Mesenchymal stem cell (in vitro differentiated cells and primary cell): Measurements from ENCODE around the gene ESR1.

ENCODE experiments used
- DNase-seq: peaks from one replicate; pipeline ENCODE4 v3.0.0-alpha.2; 2013
- H2AFZ ChIP-seq: one replicate; pipeline ENCODE4 v1.6.1; 2013; ENCODE audit warnings: low read depth, mild to moderate bottlenecking, control low read depth, inconsistent platforms, low read length, moderate library complexity
- H2AK5ac ChIP-seq: 2 replicates; pipeline ENCODE4 v1.6.1; 2013; ENCODE audit warnings: low read length, moderate library complexity, mild to moderate bottlenecking, inconsistent platforms; ENCODE audit not compliant: severe bottlenecking
- H2BK120ac ChIP-seq: one replicate; pipeline ENCODE4 v1.6.1; 2013; ENCODE audit warnings: low read depth, mild to moderate bottlenecking, inconsistent platforms, low read length, moderate library complexity
- H2BK12ac ChIP-seq, 2 experiments: one replicate each; pipeline ENCODE4 v1.6.1; 2013; ENCODE audit warnings: inconsistent platforms in 2 of 2, low read length in 2 of 2, mild to moderate bottlenecking in 2 of 2, moderate library complexity in 2 of 2, control low read depth in 1 of 2
- H2BK15ac ChIP-seq: one replicate; pipeline ENCODE4 v1.6.1; 2013; ENCODE audit warnings: mild to moderate bottlenecking, low read depth, inconsistent platforms; ENCODE audit not compliant: poor library complexity, severe bottlenecking
- H2BK5ac ChIP-seq: 2 replicates; pipeline ENCODE4 v1.6.1; 2013; ENCODE audit warnings: low read depth, mild to moderate bottlenecking, low read length, control low read depth, inconsistent platforms; ENCODE audit not compliant: poor library complexity, severe bottlenecking
- H3K14ac ChIP-seq, 2 experiments: one replicate each; pipeline ENCODE4 v1.6.1; 2013; ENCODE audit warnings: inconsistent platforms in 2 of 2, low read length in 2 of 2, control low read depth in 1 of 2, mild to moderate bottlenecking in 1 of 2, moderate library complexity in 1 of 2
- H3K18ac ChIP-seq, 2 experiments: one replicate each; pipeline ENCODE4 v1.6.1; 2013; ENCODE audit warnings: inconsistent platforms in 2 of 2, low read length in 2 of 2, control low read depth in 1 of 2, low read depth in 1 of 2, mild to moderate bottlenecking in 1 of 2
- H3K23ac ChIP-seq, 2 experiments: one replicate each; pipeline ENCODE4 v1.6.1; 2013; ENCODE audit warnings: inconsistent platforms in 2 of 2, low read length in 2 of 2, mild to moderate bottlenecking in 2 of 2, moderate library complexity in 2 of 2, control low read depth in 1 of 2
- H3K27ac ChIP-seq: 2 replicates; pipeline ENCODE4 v1.5.1; 2013; ENCODE audit warnings: mild to moderate bottlenecking, moderate library complexity, low read length, control low read depth, inconsistent platforms; ENCODE audit not compliant: poor library complexity, severe bottlenecking
- H3K27me3 ChIP-seq, 2 experiments: 2 replicates each; pipeline versions ENCODE4 v1.6.1 to v1.7.0; 2013; ENCODE audit warnings: low read length in 2 of 2, mild to moderate bottlenecking in 2 of 2, moderate library complexity in 2 of 2, control low read depth in 1 of 2, inconsistent platforms in 1 of 2; ENCODE audit not compliant: control insufficient read depth in 1 of 2, insufficient read depth in 1 of 2
- H3K36me3 ChIP-seq, 2 experiments: 2 replicates each; pipeline versions ENCODE4 v1.6.1 to v1.7.0; 2013; ENCODE audit warnings: low read length in 2 of 2, control low read depth in 1 of 2, inconsistent platforms in 1 of 2, low read depth in 1 of 2, mild to moderate bottlenecking in 1 of 2; ENCODE audit not compliant: insufficient read depth in 2 of 2, control insufficient read depth in 1 of 2
- H3K4ac ChIP-seq, 2 experiments: one replicate each; pipeline ENCODE4 v1.6.1; 2013; ENCODE audit warnings: inconsistent platforms in 2 of 2, low read length in 2 of 2, mild to moderate bottlenecking in 2 of 2, moderate library complexity in 2 of 2, control low read depth in 1 of 2, low read depth in 1 of 2
- H3K4me1 ChIP-seq: 2 replicates; pipeline ENCODE4 v1.6.1; 2013; ENCODE audit warnings: low read depth, low read length, control low read depth; ENCODE audit not compliant: control insufficient read depth, insufficient read depth
- H3K4me2 ChIP-seq: 2 replicates; pipeline ENCODE4 v1.6.1; 2013; ENCODE audit warnings: low read length, mild to moderate bottlenecking, inconsistent platforms; ENCODE audit not compliant: poor library complexity, severe bottlenecking
- H3K4me3 ChIP-seq, 2 experiments: 2 replicates each; pipeline versions ENCODE4 v1.5.1 to v1.7.0; 2013; ENCODE audit warnings: low read length in 2 of 2, mild to moderate bottlenecking in 2 of 2, control low read depth in 1 of 2, low read depth in 1 of 2; ENCODE audit not compliant: insufficient read depth in 1 of 2
- H3K79me1 ChIP-seq: replicated peaks from 2 replicates; pipeline ENCODE4 v1.6.1; 2013; ENCODE audit warnings: mild to moderate bottlenecking, control low read depth, low read length, inconsistent platforms; ENCODE audit not compliant: poor library complexity, severe bottlenecking
- H3K9ac ChIP-seq: 2 replicates; pipeline ENCODE4 v1.7.0; 2013; ENCODE audit warnings: mild to moderate bottlenecking, low read length, moderate library complexity
- H3K9me3 ChIP-seq: 2 replicates; pipeline ENCODE4 v1.7.0; 2013; ENCODE audit warnings: mild to moderate bottlenecking, low read length; ENCODE audit not compliant: control insufficient read depth
- H4K8ac ChIP-seq: one replicate; pipeline ENCODE4 v1.6.1; 2013; ENCODE audit warnings: inconsistent platforms, mild to moderate bottlenecking, low read length, moderate library complexity
- H4K91ac ChIP-seq: one replicate; pipeline ENCODE4 v1.6.1; 2013; ENCODE audit warnings: mild to moderate bottlenecking, low read length, inconsistent platforms
- WGBS: methylation state at CpG from one replicate; pipeline ENCODE4 v1.1.7; 2013; ENCODE audit warnings: mixed read lengths; 5-methylcytosine and 5-hydroxymethylcytosine counted together

The ESR1 gene

DNA sequence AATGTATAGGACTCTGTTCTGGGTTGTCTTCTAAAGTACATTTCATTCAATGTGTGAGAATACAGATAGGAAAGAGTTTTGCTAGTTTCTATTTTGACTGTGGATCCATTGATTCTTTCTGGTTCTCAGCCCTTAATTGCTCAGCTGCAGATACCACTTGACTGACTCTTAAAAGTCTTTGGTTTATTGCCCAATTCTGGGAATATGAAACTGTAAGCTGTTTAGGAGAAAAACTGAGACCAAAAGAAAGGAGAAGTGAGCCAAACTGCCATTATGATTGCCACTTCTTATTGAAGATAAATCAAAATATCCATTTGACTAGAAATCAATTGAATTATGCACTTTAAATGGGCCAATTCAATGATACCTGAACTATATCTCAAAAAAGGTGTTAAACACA, 211.4 kb downstream of the ESR1 start:
- H3K4me3 ChIP-seq = no peak overlapping the region
- H3K4ac ChIP-seq = no peak overlapping the region
- no peaks in the 10 kb centered on the region for H3K79me1 ChIP-seq
- no peak for DNase-seq
- no peaks in the 10 kb centered on the region for H3K4me1 ChIP-seq
- H3K4me2 ChIP-seq = no peak overlapping the region
- peaks cover 5% of the 10 kb centered on the region for H3K9me3 ChIP-seq
- H4K8ac ChIP-seq = no peak overlapping the region
- H2BK120ac ChIP-seq = no peak overlapping the region
- no peak overlapping the region for H4K91ac ChIP-seq
- H2BK15ac ChIP-seq = no peak overlapping the region
- H2BK5ac ChIP-seq = no peak overlapping the region
- no peak overlapping the region for H3K14ac ChIP-seq
- H3K23ac ChIP-seq = no peak overlapping the region
- no peak overlapping the region for H3K18ac ChIP-seq
- no peak overlapping the region for H3K9ac ChIP-seq
- no peaks in the 10 kb centered on the region for H3K36me3 ChIP-seq
- no peak overlapping the region for H2AFZ ChIP-seq
- no peak overlapping the region for H2AK5ac ChIP-seq
- no peaks in the 10 kb centered on the region for H3K27me3 ChIP-seq
- H2BK12ac ChIP-seq = no peak overlapping the region
- no peak overlapping the region for H3K27ac ChIP-seq

DNA sequence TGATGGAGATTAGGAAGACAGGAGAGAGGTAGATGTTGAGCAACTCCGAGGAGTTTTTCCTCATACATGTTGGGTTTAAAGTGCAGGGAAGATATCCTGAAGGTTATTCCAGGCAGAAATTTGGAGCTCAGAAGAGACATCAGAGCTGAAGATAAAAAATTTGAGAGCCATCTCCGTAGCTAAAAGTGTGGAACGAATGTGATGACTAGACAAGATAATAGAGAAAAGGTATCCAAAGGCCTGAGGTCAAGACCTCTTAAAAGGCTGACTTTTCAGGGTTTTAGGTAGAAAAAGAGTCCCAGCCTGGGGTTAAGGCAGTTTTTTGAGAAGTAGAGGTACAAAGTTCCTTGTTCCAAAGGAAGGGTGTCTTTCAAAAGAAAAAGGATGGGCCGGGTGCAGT, 214.8 kb downstream of the ESR1 start:
- H3K9me3 ChIP-seq = peaks cover 5% of the 10 kb centered on the region
- no peak overlapping the region for H2BK15ac ChIP-seq
- H3K36me3 ChIP-seq = no peaks in the 10 kb centered on the region
- no peak overlapping the region for H2BK120ac ChIP-seq
- H3K9ac ChIP-seq = no peak overlapping the region
- whole genome bisulfite sequencing = 83% methylated on average over 4 of the region's 4 CpGs
- no peak overlapping the region for H3K14ac ChIP-seq
- H3K27ac ChIP-seq = no peak overlapping the region
- no peak overlapping the region for H2AFZ ChIP-seq
- H2BK5ac ChIP-seq = no peak overlapping the region
- no peak overlapping the region for H4K8ac ChIP-seq
- H4K91ac ChIP-seq = no peak overlapping the region
- H3K4me2 ChIP-seq = no peak overlapping the region
- DNase-seq = no peak
- no peak overlapping the region for H3K4me3 ChIP-seq
- H3K79me1 ChIP-seq = no peaks in the 10 kb centered on the region
- no peak overlapping the region for H3K4ac ChIP-seq
- H2AK5ac ChIP-seq = no peak overlapping the region
- H3K27me3 ChIP-seq = no peaks in the 10 kb centered on the region
- H3K18ac ChIP-seq = no peak overlapping the region
- H2BK12ac ChIP-seq = no peak overlapping the region
- H3K4me1 ChIP-seq = no peaks in the 10 kb centered on the region
- H3K23ac ChIP-seq = no peak overlapping the region

GRCh38 chr6:152023613-152024012, 216.1 kb downstream of the ESR1 start:
- no peaks in the 10 kb centered on the region for H3K79me1 ChIP-seq
- H2BK15ac ChIP-seq = no peak overlapping the region
- peaks cover 5% of the 10 kb centered on the region for H3K9me3 ChIP-seq
- no peak overlapping the region for H2AFZ ChIP-seq
- H2AK5ac ChIP-seq = no peak overlapping the region
- no peak overlapping the region for H3K18ac ChIP-seq
- H3K27me3 ChIP-seq = no peaks in the 10 kb centered on the region
- no peak overlapping the region for H3K4ac ChIP-seq
- H3K4me1 ChIP-seq = no peaks in the 10 kb centered on the region
- no peak overlapping the region for H3K4me2 ChIP-seq
- no peak overlapping the region for H3K9ac ChIP-seq
- no peak overlapping the region for H3K27ac ChIP-seq
- H4K91ac ChIP-seq = no peak overlapping the region
- H4K8ac ChIP-seq = no peak overlapping the region
- no peak overlapping the region for H2BK5ac ChIP-seq
- H2BK120ac ChIP-seq = no peak overlapping the region
- no peak overlapping the region for H3K4me3 ChIP-seq
- no peak overlapping the region for H2BK12ac ChIP-seq
- WGBS = 100% methylated on average over 1 of the region's 2 CpGs
- H3K36me3 ChIP-seq = no peaks in the 10 kb centered on the region
- H3K14ac ChIP-seq = no peak overlapping the region
- DNase-seq = no peak
- H3K23ac ChIP-seq = no peak overlapping the region

DNA sequence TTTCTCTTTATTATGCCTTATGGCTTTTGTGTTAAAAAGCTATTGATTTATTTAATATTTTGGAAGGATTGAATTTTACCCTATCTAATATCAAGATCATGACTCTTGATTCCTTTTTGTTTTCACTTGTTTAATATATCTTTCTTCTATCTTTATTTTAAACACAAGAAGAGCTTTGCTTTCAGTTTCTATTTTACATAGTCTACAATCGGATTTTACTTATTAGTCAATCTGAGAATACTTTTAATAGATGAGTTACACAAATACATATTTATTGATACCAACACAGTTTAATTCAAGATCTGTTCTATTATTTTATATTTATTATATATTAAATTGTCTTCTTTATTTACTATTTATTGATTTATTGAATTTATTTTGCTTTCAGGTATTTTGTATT, 218.8 kb downstream of the ESR1 start:
- H4K91ac ChIP-seq = no peak overlapping the region
- H3K23ac ChIP-seq = no peak overlapping the region
- H3K79me1 ChIP-seq = no peaks in the 10 kb centered on the region
- H3K4me1 ChIP-seq = no peaks in the 10 kb centered on the region
- no peak overlapping the region for H4K8ac ChIP-seq
- no peaks in the 10 kb centered on the region for H3K36me3 ChIP-seq
- no peak overlapping the region for H2BK12ac ChIP-seq
- H2BK5ac ChIP-seq = no peak overlapping the region
- H2BK15ac ChIP-seq = no peak overlapping the region
- no CpG with 5 or more reads among the region's 1 CpG for WGBS
- H3K18ac ChIP-seq = no peak overlapping the region
- H3K9me3 ChIP-seq = peaks cover 5% of the 10 kb centered on the region
- H3K4ac ChIP-seq = no peak overlapping the region
- H3K14ac ChIP-seq = no peak overlapping the region
- no peak overlapping the region for H2BK120ac ChIP-seq
- peak overlapping the region in 1 of 2 experiments; percentile 60 for H3K4me3 ChIP-seq
- no peak for DNase-seq
- H3K4me2 ChIP-seq = no peak overlapping the region
- H3K27ac ChIP-seq = no peak overlapping the region
- H3K9ac ChIP-seq = peak overlapping the region; percentile 90
- no peak overlapping the region for H2AFZ ChIP-seq
- no peak overlapping the region for H2AK5ac ChIP-seq
- H3K27me3 ChIP-seq = no peaks in the 10 kb centered on the region
